HG02943 (cell line): Measurements from ENCODE around the gene PNN.
"Not testable (repeated sequence)": the region's sequence is repeated elsewhere in the genome, so short reads cannot be mapped to it uniquely, and the experiment has no call there.

Source experiments
- ATAC-seq: cut with Tn5 transposase; IDR thresholded peaks from one replicate; pipeline ENCODE4 v1.9.1; 2021; ENCODE audit warnings: mild to moderate bottlenecking, low read depth, moderate library complexity; ENCODE audit not compliant: unreplicated experiment

Gene PNN

DNA sequence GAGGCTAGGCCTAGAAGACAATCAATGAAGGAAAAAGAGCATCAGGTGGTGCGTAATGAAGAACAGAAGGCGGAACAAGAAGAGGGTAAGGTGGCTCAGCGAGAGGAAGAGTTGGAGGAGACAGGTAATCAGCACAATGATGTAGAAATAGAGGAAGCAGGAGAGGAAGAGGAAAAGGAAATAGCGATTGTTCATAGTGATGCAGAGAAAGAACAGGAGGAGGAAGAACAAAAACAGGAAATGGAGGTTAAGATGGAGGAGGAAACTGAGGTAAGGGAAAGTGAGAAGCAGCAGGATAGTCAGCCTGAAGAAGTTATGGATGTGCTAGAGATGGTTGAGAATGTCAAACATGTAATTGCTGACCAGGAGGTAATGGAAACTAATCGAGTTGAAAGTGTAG, 5.5 kb downstream of the PNN start:
- ATAC-seq: no peak

DNA sequence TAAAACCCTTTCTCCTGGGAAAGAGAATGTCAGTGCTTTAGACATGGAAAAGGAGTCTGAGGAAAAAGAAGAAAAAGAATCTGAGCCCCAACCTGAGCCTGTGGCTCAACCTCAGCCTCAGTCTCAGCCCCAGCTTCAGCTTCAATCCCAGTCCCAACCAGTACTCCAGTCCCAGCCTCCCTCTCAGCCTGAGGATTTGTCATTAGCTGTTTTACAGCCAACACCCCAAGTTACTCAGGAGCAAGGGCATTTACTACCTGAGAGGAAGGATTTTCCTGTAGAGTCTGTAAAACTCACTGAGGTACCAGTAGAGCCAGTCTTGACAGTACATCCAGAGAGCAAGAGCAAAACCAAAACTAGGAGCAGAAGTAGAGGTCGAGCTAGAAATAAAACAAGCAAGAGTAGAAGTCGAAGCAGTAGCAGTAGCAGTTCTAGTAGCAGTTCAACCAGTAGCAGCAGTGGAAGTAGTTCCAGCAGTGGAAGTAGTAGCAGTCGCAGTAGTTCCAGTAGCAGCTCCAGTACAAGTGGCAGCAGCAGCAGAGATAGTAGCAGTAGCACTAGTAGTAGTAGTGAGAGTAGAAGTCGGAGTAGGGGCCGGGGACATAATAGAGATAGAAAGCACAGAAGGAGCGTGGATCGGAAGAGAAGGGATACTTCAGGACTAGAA, 6.1 kb downstream of the PNN start:
- no peak for ATAC-seq

DNA sequence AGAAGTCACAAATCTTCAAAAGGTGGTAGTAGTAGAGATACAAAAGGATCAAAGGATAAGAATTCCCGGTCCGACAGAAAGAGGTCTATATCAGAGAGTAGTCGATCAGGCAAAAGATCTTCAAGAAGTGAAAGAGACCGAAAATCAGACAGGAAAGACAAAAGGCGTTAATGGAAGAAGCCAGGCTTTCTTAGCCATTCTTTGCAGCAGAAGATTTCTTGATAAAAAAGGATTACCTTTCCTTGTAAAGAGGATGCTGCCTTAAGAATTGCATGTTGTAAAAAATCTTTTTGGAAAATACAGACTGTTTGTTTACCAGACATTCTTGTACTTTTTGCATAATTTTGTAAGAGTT, 6.6 kb downstream of the PNN start:
- ATAC-seq: no peak

DNA sequence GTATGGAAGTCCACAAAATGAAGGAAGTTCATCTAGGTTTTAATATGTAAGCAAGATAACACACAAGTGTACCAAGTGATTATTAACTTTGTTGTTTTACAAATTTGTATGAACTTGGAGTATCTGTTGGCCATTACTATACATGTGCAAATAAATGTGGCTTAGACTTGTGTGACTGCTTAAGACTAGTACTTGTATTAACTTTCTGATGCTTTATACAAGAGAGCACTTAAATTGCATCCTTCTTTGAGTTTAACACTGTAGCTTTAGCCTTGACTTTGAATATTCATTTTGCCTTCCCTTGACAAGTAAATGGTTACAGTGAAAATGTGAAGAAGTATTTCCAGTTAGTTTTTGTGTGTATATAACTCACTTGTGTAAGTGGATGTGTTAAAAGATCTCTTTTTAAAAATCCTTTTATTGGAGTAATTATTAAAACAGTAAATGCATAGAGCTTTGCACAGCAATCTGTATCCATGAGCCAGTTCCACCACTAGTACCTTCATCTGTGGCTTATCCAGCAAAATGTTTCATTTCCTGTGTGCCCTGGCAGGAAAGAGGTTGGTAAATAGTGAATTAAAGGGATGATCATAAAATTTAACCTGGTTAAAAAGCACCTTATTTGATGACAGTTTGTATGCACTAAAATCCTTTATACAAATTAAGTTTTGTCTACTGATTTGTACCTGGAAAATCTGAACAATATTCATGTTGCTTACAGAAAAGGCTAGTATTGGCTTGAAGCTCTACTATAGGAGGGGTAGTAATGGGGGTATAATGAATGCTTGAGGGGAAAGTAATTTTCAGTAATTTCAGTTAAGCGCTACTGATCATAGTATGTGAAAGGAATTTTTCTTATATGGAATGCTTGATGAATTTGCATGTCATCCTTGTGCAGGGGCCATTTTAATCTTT, 8.0 kb downstream of the PNN start:
- no peak for ATAC-seq

DNA sequence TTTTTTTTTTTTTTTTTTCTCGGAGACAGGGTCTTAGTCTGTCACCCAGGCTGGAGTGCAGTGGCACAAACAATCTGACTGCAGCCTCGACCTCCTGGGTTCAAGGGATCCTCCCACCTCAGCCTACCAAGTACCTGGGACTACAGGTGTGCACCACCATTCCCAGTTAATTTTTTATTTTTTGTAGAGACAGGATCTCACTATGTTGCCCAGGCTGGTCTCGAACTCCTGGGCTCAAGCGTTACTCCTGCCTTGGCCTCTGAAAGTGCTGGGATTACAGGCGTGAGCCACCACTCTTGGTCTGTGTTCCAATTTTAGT, 8.6 kb downstream of the PNN start:
- not testable (repeated sequence) for ATAC-seq

DNA sequence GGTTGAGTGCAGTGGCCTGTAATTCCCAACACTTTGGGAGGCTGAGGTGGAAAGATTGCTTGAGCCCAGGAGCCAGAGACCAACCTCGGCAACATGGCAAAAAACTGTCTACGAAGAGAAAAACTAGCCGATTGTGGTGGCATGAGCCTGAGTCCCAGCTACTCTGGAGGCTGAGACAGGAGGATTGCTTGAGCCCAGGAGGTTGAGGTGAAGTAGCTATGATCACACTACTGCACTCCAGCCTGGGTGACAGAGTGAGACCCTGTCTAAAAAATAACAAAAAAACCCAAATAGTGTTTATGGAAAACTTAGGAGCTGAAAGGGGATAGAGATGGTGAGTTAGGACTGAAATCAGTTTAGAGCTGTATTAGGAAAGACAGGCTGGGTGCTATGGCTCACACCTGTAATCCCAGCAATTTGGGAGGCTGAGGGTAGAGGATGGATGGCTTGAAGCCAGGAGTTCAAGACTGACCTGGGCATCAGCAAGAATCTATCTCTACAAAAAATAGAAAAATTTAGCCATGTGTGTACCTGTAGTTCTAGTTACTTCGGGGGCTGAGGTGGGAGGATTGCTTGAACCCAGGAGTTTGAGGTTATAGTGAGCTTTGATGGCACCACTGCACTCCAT, 9.7 kb downstream of the PNN start:
- no peak for ATAC-seq

DNA sequence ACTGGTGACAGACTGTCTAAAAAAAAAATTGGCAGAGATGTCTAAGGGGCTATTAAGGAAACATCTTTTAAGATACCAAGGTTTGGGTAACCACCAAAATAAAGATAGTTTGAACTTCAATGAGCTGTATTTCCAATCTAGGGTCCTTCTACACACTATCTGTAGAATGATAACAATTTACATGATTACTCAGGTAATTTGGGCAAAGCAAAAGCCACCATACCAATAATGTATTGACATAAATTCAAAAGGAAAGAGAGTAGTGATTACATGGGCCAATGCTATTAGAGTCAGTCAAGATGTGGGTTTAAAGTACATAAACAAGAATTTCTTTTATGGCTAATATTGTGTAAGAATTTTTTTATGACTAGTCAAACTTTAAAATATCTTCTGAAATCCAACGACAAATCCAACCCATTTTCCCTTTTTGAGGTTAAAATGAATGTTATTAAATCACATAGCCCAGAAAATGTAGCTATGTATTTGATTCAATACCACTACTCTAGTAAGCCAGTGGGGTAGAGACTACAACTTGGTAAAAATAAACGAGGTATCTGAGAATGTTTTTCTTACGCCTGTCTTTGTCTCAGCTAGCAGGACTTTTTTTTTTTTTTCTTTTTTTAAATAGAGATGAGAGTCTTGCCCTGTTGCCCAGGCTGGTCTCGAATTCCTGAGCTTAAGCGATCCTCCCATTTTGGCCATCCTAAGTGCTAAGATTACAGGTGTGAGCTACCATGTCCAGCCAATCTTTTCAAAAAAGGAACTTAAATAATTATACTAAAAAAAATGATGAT, 10.4 kb downstream of the PNN start:
- no peak for ATAC-seq

DNA sequence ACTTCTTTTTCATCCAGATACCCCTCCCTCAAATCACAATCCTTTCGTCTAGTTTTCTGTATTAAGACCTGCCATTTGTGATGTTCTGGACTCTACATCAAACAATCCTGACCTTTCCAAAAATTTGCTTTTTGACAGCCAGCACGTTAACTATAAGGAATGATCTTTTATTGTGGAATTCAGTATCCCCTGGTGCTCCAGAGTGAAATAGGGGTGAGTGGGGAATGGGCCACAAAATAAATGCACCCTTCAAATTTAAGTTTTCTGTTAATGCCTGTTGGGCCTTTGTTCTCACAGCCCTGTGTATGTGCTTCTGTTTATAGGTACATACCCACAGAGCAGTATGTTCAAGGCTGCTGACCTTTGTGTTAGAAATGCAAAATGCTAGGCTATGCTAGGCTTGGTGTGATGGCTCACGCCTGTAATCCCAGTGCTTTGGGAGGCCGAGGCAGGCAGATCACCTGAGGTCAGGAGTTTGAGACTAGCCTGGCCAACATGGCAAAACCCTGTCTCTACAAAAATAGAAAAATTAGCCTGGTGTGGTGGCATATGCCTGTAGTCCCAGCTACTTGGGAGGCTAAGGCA, 12.0 kb downstream of the PNN start:
- ATAC-seq: no peak

DNA sequence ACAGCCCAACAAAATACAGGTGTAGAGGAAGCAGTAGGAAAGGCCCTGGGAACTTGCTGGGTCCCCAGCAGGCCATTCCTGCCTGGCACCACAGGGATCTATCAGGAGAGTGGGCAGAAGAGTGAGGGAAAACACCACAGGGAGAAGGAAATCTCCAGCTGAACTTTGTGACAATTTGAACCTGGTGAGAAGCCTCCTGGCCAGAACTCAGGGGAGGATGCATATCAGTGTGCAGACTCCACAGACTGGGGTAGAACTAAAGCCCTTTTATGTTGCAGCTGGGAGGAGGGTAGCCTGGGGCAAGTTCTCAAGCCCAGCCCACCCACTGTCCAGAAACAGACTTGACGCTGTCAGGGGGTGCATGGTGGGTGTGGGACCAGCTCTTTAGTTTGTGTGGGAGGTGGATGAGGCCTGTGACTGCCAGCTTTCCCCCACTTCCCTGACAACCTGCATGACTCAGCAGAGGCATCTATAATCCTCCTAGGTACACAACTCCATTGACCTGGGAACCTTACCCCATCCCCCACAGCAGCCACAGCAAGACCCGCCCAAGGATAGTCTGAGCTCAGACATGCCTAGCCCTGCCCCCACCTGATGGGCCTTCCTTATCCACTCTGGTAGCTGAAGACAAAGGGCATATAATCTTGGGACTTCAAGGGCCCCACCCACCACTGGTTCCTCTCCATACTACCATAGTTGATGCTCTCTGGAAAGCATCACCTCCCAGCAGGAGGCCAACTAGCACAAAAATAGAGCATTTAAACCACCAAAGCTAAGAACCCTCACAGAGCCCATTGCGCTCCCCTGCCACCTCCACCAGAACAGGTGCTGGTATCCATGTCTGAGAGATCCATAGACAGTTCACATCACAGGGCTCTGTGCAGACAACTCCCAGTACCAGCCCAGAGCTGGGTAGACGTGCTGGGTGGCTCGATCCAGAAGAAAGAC, 28.9 kb downstream of the PNN start:
- no peak for ATAC-seq

DNA sequence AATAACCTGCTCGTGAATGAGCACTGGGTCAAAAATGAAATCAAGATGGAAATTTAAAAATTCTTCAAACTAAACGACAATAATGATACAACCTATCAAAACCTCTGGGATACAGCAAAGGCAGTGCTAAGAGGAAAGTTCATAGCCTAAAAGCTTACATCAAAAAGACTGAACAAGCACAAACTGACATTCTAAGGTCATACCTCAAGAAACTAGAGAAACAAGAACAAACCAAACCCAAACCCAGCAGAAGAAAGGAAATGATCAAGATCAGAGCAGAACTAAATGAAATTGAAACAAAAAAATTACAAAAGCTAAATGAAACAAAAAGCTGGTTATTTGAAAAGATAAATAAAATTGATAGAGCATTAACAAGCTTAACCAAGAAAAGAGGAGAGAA, 32.4 kb downstream of the PNN start:
- ATAC-seq: not testable (repeated sequence)

DNA sequence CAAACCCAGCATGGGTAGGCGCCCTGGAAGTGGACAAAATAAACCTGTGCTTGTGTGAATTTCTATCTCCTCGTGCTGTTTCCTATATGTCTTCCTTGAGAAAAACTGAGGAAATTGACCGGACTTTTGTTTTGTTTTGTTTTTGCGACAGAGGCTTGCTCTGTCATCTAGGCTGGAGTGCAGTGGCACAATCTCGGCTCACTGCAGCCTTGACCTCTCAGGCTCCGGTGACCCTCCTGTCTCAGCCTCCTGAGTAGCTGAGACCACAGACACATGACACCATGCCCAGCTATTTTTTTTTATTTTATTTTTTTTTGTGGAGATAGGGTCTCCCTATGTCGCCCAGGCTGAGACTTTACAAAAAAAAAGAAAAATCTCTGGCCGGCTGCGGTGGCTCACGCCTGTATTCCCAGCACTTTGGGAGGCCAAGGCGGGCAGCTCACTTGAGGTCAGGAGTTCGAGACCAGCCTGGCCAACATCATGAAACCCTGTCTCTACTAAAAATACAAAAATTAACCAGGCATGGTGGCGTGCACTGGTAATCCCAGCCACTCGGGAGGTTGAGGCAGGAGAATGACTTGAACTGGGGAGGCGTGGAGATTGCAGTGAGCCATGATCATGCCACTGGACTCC, 36.2 kb downstream of the PNN start:
- no peak for ATAC-seq

DNA sequence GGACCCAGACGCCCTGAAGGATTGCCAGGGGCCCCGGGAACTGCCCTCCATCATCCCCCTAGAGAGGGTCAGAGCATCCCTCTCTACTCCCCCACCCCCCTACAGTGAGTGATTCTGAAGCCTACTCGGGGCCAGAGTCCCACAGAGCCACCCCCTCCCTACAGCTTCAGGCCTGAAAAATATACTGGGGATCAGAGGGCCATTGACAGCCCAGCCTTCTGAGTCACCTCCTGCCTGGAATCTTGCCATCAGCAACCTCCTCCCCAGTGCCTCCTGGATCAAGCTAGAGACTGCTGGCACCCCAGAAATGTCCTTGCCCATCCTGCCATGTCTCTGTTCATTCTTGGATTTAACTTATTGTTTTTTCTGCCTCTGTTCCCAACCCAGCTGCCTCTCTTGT, 37.0 kb downstream of the PNN start:
- ATAC-seq: no peak

DNA sequence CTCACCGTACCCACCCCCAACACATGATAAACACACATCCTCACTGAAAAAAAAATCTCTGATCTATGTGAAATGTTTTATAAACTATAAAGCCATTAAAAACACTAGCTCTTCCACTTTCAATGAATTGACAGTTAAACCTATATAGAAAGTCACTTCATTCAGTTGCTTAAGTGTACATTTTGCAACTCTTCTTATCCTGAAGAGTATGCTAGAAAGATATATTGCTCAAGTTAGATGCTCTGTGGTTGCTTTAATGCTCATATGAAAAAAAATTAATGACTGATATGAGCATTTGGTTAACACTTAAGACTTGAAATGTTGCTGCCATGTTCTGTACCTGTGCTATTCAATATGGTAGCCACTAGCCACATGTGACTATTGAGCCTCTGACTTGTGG, 37.6 kb downstream of the PNN start:
- no peak for ATAC-seq

DNA sequence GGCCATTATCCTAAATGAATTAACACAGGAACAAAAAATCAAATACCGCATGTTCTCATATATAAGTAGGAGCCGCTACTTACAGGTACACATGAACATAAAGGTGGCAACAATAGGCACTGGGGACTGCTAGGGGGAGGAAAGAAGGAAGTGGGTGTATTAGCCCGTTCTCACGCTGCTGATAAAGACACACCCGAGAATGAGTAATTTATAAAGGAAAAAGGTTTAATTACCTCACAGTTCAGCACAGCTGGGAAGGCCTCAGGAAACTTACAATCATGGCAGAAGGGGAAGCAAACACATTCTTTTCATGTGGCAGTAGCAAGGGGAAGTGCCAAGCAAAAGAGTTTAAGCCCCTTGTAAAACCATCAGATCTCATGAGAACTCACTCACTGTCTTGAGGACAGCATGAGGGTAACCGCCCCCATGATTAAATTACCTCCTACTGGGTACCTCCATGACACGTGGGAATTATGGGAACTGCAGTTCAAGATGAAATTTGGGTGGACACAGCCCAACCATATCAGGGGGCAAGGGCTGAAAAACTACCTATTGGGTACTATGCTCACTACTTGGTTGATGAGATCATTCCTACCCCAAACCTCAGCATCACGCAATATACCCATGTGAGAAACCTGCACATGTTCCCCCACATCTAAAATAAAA, 42.3 kb downstream of the PNN start:
- ATAC-seq: no peak

DNA sequence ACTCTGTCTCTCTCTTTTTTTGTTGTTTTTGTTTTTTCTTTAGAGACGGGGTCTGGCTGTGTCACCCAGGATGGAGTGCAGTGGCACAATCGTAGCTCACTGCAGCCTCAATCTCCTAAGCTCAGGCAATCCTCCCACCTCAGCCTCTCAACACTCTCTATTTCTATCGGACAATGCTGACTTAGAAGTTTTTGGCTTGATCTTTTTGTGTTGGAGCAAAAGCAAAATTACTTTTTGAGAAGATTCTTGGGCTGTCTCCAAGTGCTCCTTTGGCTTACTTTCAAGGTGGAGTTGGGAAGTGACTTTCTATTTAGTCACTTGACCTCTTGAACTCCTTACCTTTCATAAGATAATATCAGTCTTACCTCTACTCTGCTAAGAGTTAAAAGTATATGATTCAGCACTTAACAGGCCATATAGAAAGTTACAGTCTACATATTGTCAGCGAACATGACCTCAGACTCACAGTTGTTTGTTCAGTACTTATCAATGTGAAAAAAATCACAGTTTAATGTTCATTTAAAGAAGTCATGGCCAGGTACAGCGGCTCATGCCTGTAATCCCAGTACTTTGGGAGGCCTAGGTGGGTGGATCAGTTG, 43.2 kb downstream of the PNN start:
- ATAC-seq: no peak

DNA sequence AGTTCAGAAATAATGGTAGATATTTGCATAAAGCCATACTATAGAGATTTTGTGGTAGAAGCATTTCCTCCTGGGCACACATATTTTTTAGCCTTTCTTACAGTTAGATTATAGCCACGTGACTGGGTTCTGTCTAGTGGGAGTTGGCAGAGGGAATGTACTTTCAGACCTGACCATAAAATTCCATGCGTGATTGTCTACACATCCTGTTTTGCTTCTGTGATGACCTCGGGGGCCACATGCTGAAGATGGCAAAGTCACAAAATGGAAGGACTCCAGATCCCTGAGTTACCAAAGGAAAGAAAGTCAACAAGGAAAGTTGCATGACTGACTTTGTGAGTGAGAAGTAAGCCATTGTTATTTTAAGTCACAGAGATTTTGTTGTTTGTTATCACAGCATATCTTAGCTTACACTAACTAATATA, 44.0 kb downstream of the PNN start:
- no peak for ATAC-seq

DNA sequence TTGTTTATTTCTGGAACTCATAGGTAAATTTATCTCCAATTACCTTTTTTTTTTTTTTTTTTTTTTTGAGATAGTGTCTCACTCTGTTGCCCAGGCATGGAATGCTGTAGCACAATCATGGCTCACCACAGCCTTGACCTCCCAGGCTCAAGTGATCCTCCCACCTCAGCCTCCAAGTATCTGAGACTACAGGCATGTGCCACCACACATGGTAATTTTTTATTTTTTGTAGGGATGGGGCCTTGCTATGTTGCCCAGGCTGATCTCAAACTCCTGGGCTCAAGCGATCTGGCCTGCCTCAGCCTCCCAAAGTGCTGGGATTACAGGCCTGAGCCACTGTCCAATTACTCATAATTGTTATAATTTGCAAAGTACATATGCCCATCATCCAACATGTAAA, 45.4 kb downstream of the PNN start:
- not testable (repeated sequence) for ATAC-seq

DNA sequence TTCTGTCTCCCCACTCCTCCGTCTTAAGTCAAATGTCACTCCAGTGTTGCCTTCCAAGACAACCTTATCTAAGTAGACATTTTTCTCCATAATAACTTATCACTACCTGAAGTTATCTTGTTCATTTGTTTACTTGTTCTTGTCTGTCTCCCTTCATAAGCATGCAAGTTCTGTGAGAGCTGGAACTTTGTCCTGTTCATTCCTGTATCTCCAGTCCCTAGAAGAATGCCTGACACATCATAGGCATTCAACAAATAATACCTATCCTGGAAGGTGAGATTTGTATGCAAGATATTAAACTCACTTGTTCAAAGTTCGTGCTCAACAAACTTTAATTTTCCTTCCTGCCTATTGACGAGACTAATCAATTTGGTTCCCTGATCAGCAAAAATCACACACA, 53.0 kb downstream of the PNN start:
- no peak for ATAC-seq
